Vagina (tissue), 2 donors: Measurements from ENCODE around the gene ARHGAP6. TPM values are rescaled to one million over a fixed set of nuclear protein-coding genes. Genes with fewer than 3 reads are reported as not detected.
A peak's percentile ranks its signal among the peaks of the same experiment; 100 is the strongest.

Experiments
- DNase-seq, 2 donors: peaks; one replicate each; pipeline ENCODE4 v3.0.0-alpha.2; 2017; ENCODE audit errors: extremely low spot score in 2 of 2
- H3K27ac ChIP-seq: fragments of 200-600 bp; sonication (generic); one replicate; pipeline ENCODE4 v1.5.1; 2019
- H3K27me3 ChIP-seq: fragments of 200-600 bp; sonication (generic); one replicate; pipeline ENCODE4 v1.5.1; 2019
- H3K36me3 ChIP-seq, 2 donors: fragments of 200-600 bp; sonication (generic); one replicate each; pipeline ENCODE4 v1.5.1; 2017 to 2019
- H3K4me1 ChIP-seq: fragments of 200-600 bp; sonication (generic); one replicate; pipeline ENCODE4 v1.5.1; 2019
- H3K4me3 ChIP-seq, 2 donors: fragments of 200-600 bp; sonication (generic); 1 replicate in 1 of 2; 2 replicates in 1 of 2; pipeline ENCODE4 v1.5.1; 2016 to 2019
- H3K9me3 ChIP-seq: fragments of 200-600 bp; sonication (generic); one replicate; pipeline ENCODE4 v1.5.1; 2019
- CTCF ChIP-seq, 3 experiments: fragments of 450-650 bp in 2 of 3; fragments of 200-600 bp in 1 of 3; sonication (generic) in 1 of 3; IDR thresholded peaks; one replicate each; pipeline ENCODE4 v1.5.1; 2017 to 2019; ENCODE audit warnings: antibody characterized with exemption in 3 of 3, mild to moderate bottlenecking in 2 of 3, moderate library complexity in 2 of 3
- POLR2A ChIP-seq, 2 donors: fragments of 450-650 bp; IDR thresholded peaks; one replicate each; pipeline ENCODE4 v1.6.1; 2017; ENCODE audit warnings: antibody characterized with exemption in 2 of 2, mild to moderate bottlenecking in 2 of 2, moderate library complexity in 2 of 2
- POLR2AphosphoS5 ChIP-seq, 2 donors: sonication (generic); formaldehyde crosslinking; IDR thresholded peaks; one replicate each; pipeline ENCODE4 v1.9.0; 2017; ENCODE audit warnings: antibody characterized with exemption in 2 of 2, mild to moderate bottlenecking in 2 of 2, low read depth in 1 of 2; ENCODE audit not compliant: insufficient read depth in 1 of 2
- intact Hi-C: fragments of 100-400 bp; cut with DNase I; formaldehyde crosslinking; loops from one replicate; pipeline ENCODE4 v1.15.1; 2023
- total RNA-seq: library from RNA; depleted of rRNA; stranded (reverse); fragments of >200 nt; gene quantifications from one replicate; pipeline ENCODE4 v1.2.3, GENCODE V29; 2016

The ARHGAP6 gene
- total RNA-seq, 1 donor from 2014 or later: 15.7 TPM

DNA sequence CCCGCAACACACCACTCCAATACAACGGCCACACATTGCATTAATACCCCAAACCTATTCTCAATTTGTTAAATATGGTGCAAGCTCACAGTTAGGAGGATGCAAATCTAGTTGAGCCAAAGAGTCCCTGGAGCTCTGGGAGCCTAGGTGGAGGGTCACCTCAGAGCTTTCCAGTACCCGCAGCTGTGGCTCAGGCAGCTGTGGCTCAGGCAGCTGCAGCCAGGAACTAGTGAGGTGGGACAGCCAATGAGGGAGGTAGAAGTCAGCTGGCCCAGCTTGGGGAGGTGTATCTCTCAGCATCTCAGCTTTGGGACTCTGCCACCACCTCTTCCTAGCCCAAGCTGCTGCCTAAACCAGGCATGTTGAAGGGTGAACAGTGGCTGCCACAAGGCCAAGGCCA lies 36.7 kb upstream of the ARHGAP6 start:
- Histone ChIP-seq H3K9me3 (no peaks in the 10 kb centered on the region), H3K36me3 (no peaks in the 10 kb centered on the region), H3K4me1 (no peaks in the 10 kb centered on the region), H3K27ac (no peak overlapping the region), H3K27me3 (no peaks in the 10 kb centered on the region), H3K4me3 (no peak overlapping the region)
- intact Hi-C loops: no loop called here
- DNase-seq: no peak
- TF ChIP-seq POLR2AphosphoS5 (IDR thresholded peaks at IDR 0.05; ENCODE audit: insufficient read depth in 1 of 2, low read depth in 1 of 2) (no peak), POLR2A (IDR thresholded peaks at IDR 0.05) (no peak), CTCF (IDR thresholded peaks at IDR 0.05) (no peak)

DNA sequence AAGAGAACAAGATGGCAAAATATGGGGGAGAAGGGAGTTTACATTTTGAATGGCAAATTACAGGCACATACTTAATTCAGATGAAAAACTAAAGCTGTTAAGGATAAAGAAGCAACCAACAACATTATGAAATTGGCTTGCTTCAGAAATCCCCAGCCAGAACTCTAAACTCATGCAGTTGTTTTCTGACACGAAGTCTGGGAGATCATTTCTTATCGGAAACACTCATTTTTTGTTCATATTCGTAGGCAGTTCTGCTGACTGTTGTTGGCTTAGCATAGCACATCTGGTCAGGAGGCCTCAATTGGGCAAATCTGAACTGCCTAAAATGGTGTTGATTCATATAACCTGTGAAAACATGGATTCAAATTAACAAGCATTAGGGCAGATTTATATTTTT lies 33.0 kb upstream of the ARHGAP6 start:
- Histone ChIP-seq H3K4me1 (no peaks in the 10 kb centered on the region), H3K36me3 (no peaks in the 10 kb centered on the region), H3K27ac (peak overlapping the region; percentile 33), H3K9me3 (no peaks in the 10 kb centered on the region), H3K4me3 (no peak overlapping the region), H3K27me3 (no peaks in the 10 kb centered on the region)
- TF ChIP-seq POLR2AphosphoS5 (IDR thresholded peaks at IDR 0.05; ENCODE audit: insufficient read depth in 1 of 2, low read depth in 1 of 2): no peak
- no peak for TF ChIP-seq POLR2A (IDR thresholded peaks at IDR 0.05)
- no peak for TF ChIP-seq CTCF (IDR thresholded peaks at IDR 0.05)
- intact Hi-C loops: no loop called here
- DNase-seq: no peak

GRCh38 chrX:11688201-11688600 lies 22.5 kb upstream of the ARHGAP6 start:
- intact Hi-C loops: no loop called here
- Histone ChIP-seq H3K27ac (no peak overlapping the region), H3K4me1 (no peaks in the 10 kb centered on the region), H3K36me3 (no peaks in the 10 kb centered on the region), H3K4me3 (no peak overlapping the region), H3K9me3 (no peaks in the 10 kb centered on the region), H3K27me3 (no peaks in the 10 kb centered on the region)
- TF ChIP-seq CTCF (IDR thresholded peaks at IDR 0.05) (no peak), POLR2AphosphoS5 (IDR thresholded peaks at IDR 0.05; ENCODE audit: insufficient read depth in 1 of 2, low read depth in 1 of 2) (no peak), POLR2A (IDR thresholded peaks at IDR 0.05) (no peak)
- no peak for DNase-seq

DNA sequence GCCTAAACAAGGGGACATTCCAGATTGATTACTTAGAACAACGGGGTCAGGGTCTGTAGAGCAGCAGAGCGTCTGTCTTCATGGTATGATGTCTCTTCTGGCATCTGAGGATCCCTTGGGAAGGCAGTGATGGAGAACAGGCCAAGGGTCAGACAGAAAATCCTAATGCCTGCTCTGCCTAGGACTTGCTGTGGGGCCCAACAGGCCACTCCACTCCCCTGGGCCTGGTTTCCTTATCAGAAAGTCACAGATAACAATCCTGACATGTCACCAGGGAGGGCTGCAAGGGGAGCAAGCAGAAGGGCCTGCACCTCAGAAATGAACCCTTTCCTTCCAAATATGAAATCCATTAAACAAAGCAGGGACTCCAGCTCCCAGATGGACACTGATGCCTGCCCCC lies 21.4 kb upstream of the ARHGAP6 start:
- no peaks in the 10 kb centered on the region for H3K36me3 ChIP-seq
- intact Hi-C loops: no loop called here

GRCh38 chrX:11683057-11683456 lies 17.3 kb upstream of the ARHGAP6 start:
- Histone ChIP-seq H3K27me3 (no peaks in the 10 kb centered on the region), H3K27ac (no peak overlapping the region), H3K4me3 (no peak overlapping the region), H3K4me1 (no peaks in the 10 kb centered on the region), H3K36me3 (no peaks in the 10 kb centered on the region), H3K9me3 (no peaks in the 10 kb centered on the region)
- intact Hi-C loops: no loop called here
- DNase-seq: no peak
- TF ChIP-seq POLR2AphosphoS5 (IDR thresholded peaks at IDR 0.05; ENCODE audit: insufficient read depth in 1 of 2, low read depth in 1 of 2) (no peak), POLR2A (IDR thresholded peaks at IDR 0.05) (no peak), CTCF (IDR thresholded peaks at IDR 0.05) (no peak)

More for the DNA sequence above, 21.4 kb upstream of the ARHGAP6 start:
- TF ChIP-seq POLR2A (IDR thresholded peaks at IDR 0.05) (no peak), POLR2AphosphoS5 (IDR thresholded peaks at IDR 0.05; ENCODE audit: insufficient read depth in 1 of 2, low read depth in 1 of 2) (no peak), CTCF (IDR thresholded peaks at IDR 0.05) (no peak)
- peak in 1 of 2 donors; percentile 89 for DNase-seq
- H3K27me3 ChIP-seq: no peaks in the 10 kb centered on the region
- no peak overlapping the region for H3K4me3 ChIP-seq
- H3K9me3 ChIP-seq: no peaks in the 10 kb centered on the region
- H3K4me1 ChIP-seq: no peaks in the 10 kb centered on the region
- H3K27ac ChIP-seq: no peak overlapping the region
